Pancreas (tissue), 10 donors: Measurements from ENCODE around the gene MELTF. TPM values are rescaled to one million over a fixed set of nuclear protein-coding genes. Genes with fewer than 3 reads are reported as not detected.

Experiments used
- ATAC-seq, 4 donors: fragments of 200-7000 bp; cut with Tn5 transposase; one replicate each; pipeline versions ENCODE4 v1.8.0 to v1.9.1; 2020; ENCODE audit warnings: mild to moderate bottlenecking in 4 of 4, moderate library complexity in 4 of 4
- DNase-seq, 6 donors: peaks; one replicate each; pipeline ENCODE4 v3.0.0-alpha.2; 2020
- FAIRE-seq: peaks from 2 replicates; lab custom pipeline; 2012; peaks lifted over from hg19 to GRCh38; lab: Jason Lieb, UNC
- H3K27ac ChIP-seq, 4 donors: fragments of 200-600 bp; sonication (generic); 1 replicate in 3 of 4; 2 replicates in 1 of 4; pipeline versions ENCODE4 v1.5.0 to v1.8.0; 2020
- H3K27me3 ChIP-seq, 4 donors: fragments of 200-600 bp; one replicate each; pipeline ENCODE4 v1.8.0; 2021
- H3K36me3 ChIP-seq, 3 donors: fragments of 200-600 bp; sonication (generic) in 1 of 3; one replicate each; pipeline versions ENCODE4 v1.5.0 to v1.8.0; 2020 to 2021
- H3K4me1 ChIP-seq, 3 donors: fragments of 200-600 bp; one replicate each; pipeline ENCODE4 v1.8.0; 2021
- H3K4me3 ChIP-seq, 4 donors: fragments of 200-600 bp; sonication (generic) in 2 of 4; one replicate each; pipeline versions ENCODE4 v1.5.0 to v1.8.0; 2020 to 2021
- H3K9me3 ChIP-seq, 4 donors: fragments of 200-600 bp; one replicate each; pipeline ENCODE4 v1.8.0; 2021
- CTCF ChIP-seq, 4 donors: fragments of 200-600 bp; sonication (generic) in 3 of 4; IDR thresholded peaks; one replicate each; pipeline versions ENCODE4 v1.5.0 to v1.8.0; 2021; ENCODE audit warnings: antibody characterized with exemption in 4 of 4
- WGBS, 2 donors: extraction: QIAGEN DNeasy Blood & Tissue Kit; methylation state at CpG; one replicate each; pipeline ENCODE4 v1.1.7; 2013; 5-methylcytosine and 5-hydroxymethylcytosine counted together
- intact Hi-C, 3 donors: fragments of 100-400 bp; cut with DNase I; formaldehyde crosslinking; loops; one replicate each; pipeline versions ENCODE4 v1.11.1 to v1.14.2; 2022
- polyA plus RNA-seq, 2 donors: library from polyadenylated mRNA; stranded (reverse); fragments of 200-250 nt; gene quantifications; one replicate each; pipeline ENCODE4 v1.2.3, GENCODE V29; 2013
- total RNA-seq, 6 donors: library from RNA; stranded (reverse); fragmentation: NEBNext Ultra II Directional in 4 of 6; extraction: Animal tissue kit (Norgen Biotek cat#: 25700) in 4 of 6; gene quantifications; one replicate each; pipeline versions ENCODE4 v1.2.1 to v1.2.4, GENCODE V29; 2021 to 2023
- donor health status: healthy with polysubstance abuse.
- donor health status: DM: no; HTN: no; CAD: no; lungs with moderate emphysema.
- donor health status: DM: no; HTN: no; CAD: no.
- donor health status: control.
- donor health status: control.
- donor health status: Bipolar disorder and iron deficiency.
- donor health status: DM: yes; HTN: yes; CAD: no.
- donor health status: DM: no; HTN: no; CAD: no.
- donor health status: DM: no; HTN: no; CAD: no.
- donor health status: DM: yes; HTN: yes; CAD: no.

Gene MELTF
- total and polyA plus RNA-seq, 8 donors = 2.9 to 21.7 (median 6.8) TPM

- intact Hi-C loops = loop anchor here in 1 of 3 donors (5.0 kb wide), 1 partner anchor 129 kb away; no protein-coding TSS in a partner anchor
- Histone ChIP-seq H3K4me1 (peaks cover 0 to 4% (median 0%) of the 10 kb centered on the region in 3 donors), H3K4me3 (no peak overlapping the region), H3K36me3 (no peaks in the 10 kb centered on the region), H3K27ac (no peak overlapping the region), H3K27me3 (no peaks in the 10 kb centered on the region), H3K9me3 (no peaks in the 10 kb centered on the region)
- DNase-seq (peak in 1 of 6 donors; percentile 69), ATAC-seq (no peak), FAIRE-seq (no peak)
- no peak for TF ChIP-seq CTCF (IDR thresholded peaks at IDR 0.05)
- 85 to 86% methylated on average over 46 to 47 of the region's 47 CpGs for WGBS, 2 donors
Measured at GRCh38 chr3:196966526-196967401, 62.9 kb downstream of the MELTF start.

- no peak overlapping the region for H3K4me3 ChIP-seq
- DNase-seq (no peak), ATAC-seq (no peak), FAIRE-seq (no peak)
- 87 to 91% methylated on average over 10 of the region's 10 CpGs for WGBS, 2 donors
- TF ChIP-seq CTCF (IDR thresholded peaks at IDR 0.05) = no peak
- H3K27me3 ChIP-seq = no peaks in the 10 kb centered on the region
- H3K27ac ChIP-seq = no peak overlapping the region
- no peaks in the 10 kb centered on the region for H3K9me3 ChIP-seq
- H3K4me1 ChIP-seq = peaks cover 0 to 4% (median 0%) of the 10 kb centered on the region in 3 donors
- intact Hi-C loops = loop anchor here in 1 of 3 donors (5.0 kb wide), 1 partner anchor 128 kb away; no protein-coding TSS in a partner anchor
- no peaks in the 10 kb centered on the region for H3K36me3 ChIP-seq
Measured at GRCh38 chr3:196965804-196966173, 63.8 kb downstream of the MELTF start.

- ATAC-seq (no peak), FAIRE-seq (no peak), DNase-seq (no peak)
- Histone ChIP-seq H3K4me1 (peaks cover 0 to 4% (median 0%) of the 10 kb centered on the region in 3 donors), H3K27ac (no peak overlapping the region), H3K9me3 (no peaks in the 10 kb centered on the region), H3K4me3 (no peak overlapping the region), H3K27me3 (no peaks in the 10 kb centered on the region), H3K36me3 (no peaks in the 10 kb centered on the region)
- WGBS, 2 donors = 90 to 95% methylated on average over 11 of the region's 11 CpGs
- no peak for TF ChIP-seq CTCF (IDR thresholded peaks at IDR 0.05)
- intact Hi-C loops = loop anchor here in 1 of 3 donors (5.0 kb wide), 1 partner anchor 128 kb away; no protein-coding TSS in a partner anchor
Measured at GRCh38 chr3:196965112-196965803, 64.4 kb downstream of the MELTF start.

GRCh38 chr3:196963631-196963953 lies 66.0 kb downstream of the MELTF start:
- Histone ChIP-seq H3K4me1 (peaks cover 0 to 4% (median 0%) of the 10 kb centered on the region in 3 donors), H3K27me3 (no peaks in the 10 kb centered on the region), H3K9me3 (no peaks in the 10 kb centered on the region), H3K36me3 (no peaks in the 10 kb centered on the region), H3K27ac (no peak overlapping the region), H3K4me3 (no peak overlapping the region)
- intact Hi-C loops = no loop called here
- ATAC-seq (no peak), DNase-seq (no peak), FAIRE-seq (no peak)
- 80 to 92% methylated on average over 2 of the region's 2 CpGs for WGBS, 2 donors
- no peak for TF ChIP-seq CTCF (IDR thresholded peaks at IDR 0.05)
